HL-60/S4 treated with phorbol 12-myristate 13-acetate at 8.2 ng/mL for 4 days and 3 days (cell line): ENCODE measurements around the gene C2orf81.
"Not testable (repeated sequence)": the region's sequence is repeated elsewhere in the genome, so short reads cannot be mapped to it uniquely, and the experiment has no call there.

ENCODE experiments used
- in situ Hi-C: fragments of 300-500 bp; cut with MboI; formaldehyde crosslinking; loops from 2 replicates; pipeline ENCODE4 v1.15.0; 2022; ENCODE audit warnings: low sequenced_read_pairs

Gene C2orf81

GRCh38 chr2:74421221-74421870 is at the start of gene C2orf81, which contains the start of gene WDR54:
TSS of gene C2orf81 (minus strand) at chr2:74421619. CDS start at chr2:74421560, 59 bp downstream.
TSS of gene WDR54 (plus strand) at chr2:74421730. CDS start at chr2:74422154, 424 bp downstream.
- in situ Hi-C loops = no loop called here

- in situ Hi-C loops = not testable (repeated sequence)
Measured at GRCh38 chr2:74470742-74471141, 49.3 kb upstream of the C2orf81 start.

GRCh38 chr2:74464406-74464805 is 43.0 kb upstream of the C2orf81 start:
- in situ Hi-C loops = no loop called here

GRCh38 chr2:74462786-74463105 is 41.3 kb upstream of the C2orf81 start:
- in situ Hi-C loops = no loop called here

GRCh38 chr2:74462054-74462785 is 40.8 kb upstream of the C2orf81 start:
- in situ Hi-C loops = no loop called here

- in situ Hi-C loops = no loop called here
Measured at GRCh38 chr2:74461187-74462053, 40.0 kb upstream of the C2orf81 start.

- in situ Hi-C loops = not testable (repeated sequence)
Measured at GRCh38 chr2:74460187-74460586, 38.8 kb upstream of the C2orf81 start.

GRCh38 chr2:74459503-74460118 is 38.2 kb upstream of the C2orf81 start:
- in situ Hi-C loops = not testable (repeated sequence)

GRCh38 chr2:74458938-74459363 is 37.5 kb upstream of the C2orf81 start:
- in situ Hi-C loops = no loop called here

GRCh38 chr2:74458132-74458937 is 36.9 kb upstream of the C2orf81 start, which contains the start of gene WBP1:
TSS of gene WBP1 (plus strand) at chr2:74458438. CDS start at chr2:74458603, 165 bp downstream.
- in situ Hi-C loops = no loop called here

GRCh38 chr2:74457549-74458131 is 36.2 kb upstream of the C2orf81 start:
- in situ Hi-C loops = no loop called here

- in situ Hi-C loops = no loop called here
Measured at GRCh38 chr2:74457129-74457548, 35.7 kb upstream of the C2orf81 start.

GRCh38 chr2:74454654-74455511 is 33.5 kb upstream of the C2orf81 start, which contains the start of gene INO80B:
TSS of gene INO80B (plus strand) at chr2:74455087. CDS start at chr2:74455117, 30 bp downstream.
- in situ Hi-C loops = no loop called here

GRCh38 chr2:74450570-74451190 is 29.3 kb upstream of the C2orf81 start:
- in situ Hi-C loops = no loop called here

GRCh38 chr2:74448771-74449170 is 27.4 kb upstream of the C2orf81 start:
- in situ Hi-C loops = no loop called here

- in situ Hi-C loops = no loop called here
Measured at GRCh38 chr2:74447230-74447999, 26.0 kb upstream of the C2orf81 start.
